ENCODE measurements around the gene SCOC. TPM values are rescaled to one million over a fixed set of nuclear protein-coding genes. Genes with fewer than 3 reads are reported as not detected.
"Not testable (repeated sequence)": the region's sequence is repeated elsewhere in the genome, so short reads cannot be mapped to it uniquely, and the experiment has no call there.

SCOC gene
- total RNA-seq, 1 donor from 2014 or later: 22.3 TPM

DNA sequence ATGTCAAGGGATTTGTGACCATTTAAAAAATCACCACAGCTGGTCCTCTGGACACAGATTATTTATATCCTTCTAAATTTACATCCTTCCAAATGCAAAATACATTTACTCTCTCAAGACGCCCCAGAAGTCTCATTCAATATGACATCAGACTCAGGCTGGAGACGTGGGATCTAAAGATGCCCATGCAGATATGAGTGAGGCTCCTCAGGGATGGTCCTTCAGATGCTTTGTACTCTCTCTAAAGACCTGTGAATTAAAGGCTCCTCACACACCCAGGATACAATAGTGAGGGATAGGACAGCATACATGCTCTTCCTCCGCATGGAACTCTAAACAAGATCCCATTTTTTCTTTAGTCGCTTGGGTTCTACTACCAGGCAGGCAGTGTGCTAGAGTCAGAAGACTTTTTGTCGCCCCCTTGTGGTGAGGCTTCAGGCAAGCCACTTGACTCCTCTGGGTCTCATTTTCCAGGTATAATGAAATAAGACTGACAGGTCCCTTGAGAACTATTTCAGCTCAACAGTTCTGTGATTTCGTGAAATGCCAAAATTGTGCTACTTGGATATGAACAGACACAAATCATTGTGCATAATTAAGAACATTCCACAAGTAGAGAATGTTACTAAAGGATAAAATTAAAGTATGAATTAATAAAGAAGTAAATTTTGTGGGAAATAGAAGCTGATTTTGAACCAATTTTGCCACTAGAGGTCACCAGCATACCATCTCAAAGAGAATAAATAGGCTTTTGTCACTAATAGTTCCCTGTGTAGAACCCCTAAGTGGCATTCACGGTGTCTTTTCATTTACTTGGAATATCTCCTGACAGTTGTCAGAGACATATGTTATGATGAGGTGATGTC lies 13.7 kb upstream of the SCOC start:
- intact Hi-C loops (cut with micrococcal nuclease): loop anchor here (1.0 to 2.0 kb wide), 11 partner anchors 14 to 756 kb away; partner anchors contain the start of genes CLGN and SCOC

DNA sequence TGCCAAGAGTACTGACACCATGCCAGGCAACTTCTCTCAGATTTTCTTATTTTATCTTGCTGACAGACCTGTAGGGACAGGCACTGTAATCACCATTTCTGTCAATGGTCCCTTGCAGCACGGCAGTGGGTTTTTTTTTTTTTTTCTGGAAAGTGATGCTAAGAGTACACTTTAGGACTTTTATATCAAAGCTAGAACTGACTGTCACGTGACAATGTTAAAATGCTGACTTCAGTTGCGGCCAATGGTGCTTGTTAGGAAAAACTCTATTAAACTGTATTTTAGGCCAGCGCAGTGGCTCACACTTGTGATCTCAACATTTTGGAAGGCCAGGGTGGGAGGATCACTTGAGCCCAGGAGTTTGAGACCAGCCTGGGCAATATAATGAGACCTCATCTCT lies 12.3 kb upstream of the SCOC start:
- intact Hi-C loops (cut with micrococcal nuclease): loop anchor here (2.0 kb wide), 2 partner anchors 66 to 626 kb away; partner anchors contain the start of gene CLGN

DNA sequence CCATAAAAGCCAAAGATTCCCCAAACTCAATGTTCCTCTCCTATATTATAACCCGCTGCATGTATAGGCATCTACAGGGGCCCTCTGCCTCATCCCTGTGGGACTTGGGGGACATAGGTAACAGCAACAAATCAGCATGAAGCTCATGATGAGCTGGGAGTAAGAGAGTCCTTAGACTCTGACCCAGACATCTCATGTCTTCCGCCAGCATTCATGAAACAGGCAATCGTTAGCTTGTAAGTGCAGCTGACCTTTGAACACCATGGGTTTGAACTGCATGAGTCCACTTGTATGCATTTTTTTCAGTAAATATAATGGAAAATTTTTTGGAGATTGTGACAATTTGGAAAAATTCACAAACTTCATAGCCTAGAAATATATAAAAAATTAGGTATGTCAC lies 10.4 kb upstream of the SCOC start:
- intact Hi-C loops (cut with micrococcal nuclease): no loop called here

DNA sequence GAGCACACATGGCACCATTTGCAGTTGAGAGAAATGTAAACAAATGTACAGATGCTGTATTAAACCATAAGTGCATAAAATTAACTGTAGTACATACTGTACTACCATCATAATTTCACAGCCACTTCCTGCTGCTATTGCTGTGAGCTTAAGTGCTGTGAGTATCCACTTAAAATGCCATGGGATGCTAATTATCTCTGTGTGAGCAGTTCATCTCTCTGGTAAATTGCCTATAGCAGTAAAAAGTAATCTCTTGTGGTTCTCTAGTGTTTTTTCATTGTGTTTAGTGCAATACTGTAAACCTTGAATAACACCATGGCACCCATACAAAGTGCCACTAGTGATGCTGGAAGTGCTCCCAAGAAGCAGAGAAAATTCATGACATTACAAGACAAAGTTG lies 9.9 kb upstream of the SCOC start:
- intact Hi-C loops (cut with micrococcal nuclease): no loop called here

DNA sequence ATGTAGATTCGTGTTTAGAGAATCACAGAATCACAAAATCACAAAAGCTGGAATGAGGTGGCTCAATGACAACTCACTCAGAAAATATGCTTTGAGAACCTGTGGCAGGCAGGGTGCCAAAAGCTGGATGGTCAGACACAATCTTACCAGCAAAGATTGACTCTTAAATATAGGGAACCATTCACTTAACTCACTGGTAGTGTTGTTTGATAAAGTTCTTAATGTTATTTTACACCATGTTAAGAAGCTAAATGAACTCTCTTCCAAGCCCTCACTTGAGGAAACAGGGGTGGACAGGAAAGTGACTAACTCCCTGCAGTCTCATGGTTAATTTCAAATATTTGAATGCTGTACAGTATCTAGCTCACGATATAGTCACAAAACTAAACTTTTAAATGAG lies 5.7 kb upstream of the SCOC start:
- intact Hi-C loops (cut with micrococcal nuclease): no loop called here

DNA sequence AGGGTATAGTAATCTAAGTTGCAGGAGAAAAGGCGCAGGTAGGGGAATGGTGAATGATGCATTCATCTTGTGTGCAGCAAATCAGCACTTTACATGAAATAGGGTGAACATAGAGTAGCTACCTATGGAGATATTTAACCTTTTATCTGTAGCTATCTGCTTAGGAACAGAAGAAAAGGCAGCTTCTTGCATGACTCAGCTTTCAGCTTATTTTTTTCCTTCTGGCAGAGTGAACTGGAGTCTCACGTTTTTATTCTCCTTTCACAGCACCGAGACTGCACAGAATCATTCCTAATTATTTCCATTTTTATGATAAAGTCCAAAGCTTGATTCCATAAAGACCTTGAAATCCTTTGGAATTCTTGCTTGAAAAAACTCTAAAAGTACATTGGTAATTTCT lies 4.8 kb upstream of the SCOC start:
- intact Hi-C loops (cut with micrococcal nuclease): no loop called here

DNA sequence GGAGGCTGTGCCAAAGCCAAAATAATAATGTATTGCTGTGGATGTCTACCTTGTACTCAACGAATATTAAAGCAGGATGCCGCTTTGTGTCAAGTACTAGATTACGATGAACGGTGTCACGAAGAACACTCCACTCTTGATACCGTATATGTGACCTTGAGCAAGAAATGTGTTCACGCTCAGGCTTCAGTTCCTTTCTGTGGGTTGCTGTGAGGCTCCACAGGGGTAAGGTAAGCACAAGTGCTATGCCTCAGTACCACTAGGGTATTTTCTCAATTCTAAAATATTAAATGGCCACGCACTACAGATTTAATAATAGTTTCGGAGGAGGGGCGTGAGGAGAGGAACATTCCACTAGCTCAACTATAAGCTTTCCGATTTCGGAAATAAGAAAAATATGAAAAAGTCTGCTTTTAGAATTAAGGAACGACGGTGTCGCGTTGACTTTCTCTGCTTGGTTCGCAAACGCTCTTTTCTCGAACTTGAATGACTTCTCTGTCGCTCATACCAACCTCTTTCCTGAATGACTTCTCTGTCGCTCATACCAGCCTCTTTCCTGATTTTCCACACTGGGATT lies 607 bp upstream of the SCOC start:
- intact Hi-C loops (cut with micrococcal nuclease): loop anchor here (1.0 to 10.0 kb wide), 17 partner anchors 13 to 1356 kb away; partner anchors contain the start of genes ELMOD2, IL15, MAML3 and NAA15

DNA sequence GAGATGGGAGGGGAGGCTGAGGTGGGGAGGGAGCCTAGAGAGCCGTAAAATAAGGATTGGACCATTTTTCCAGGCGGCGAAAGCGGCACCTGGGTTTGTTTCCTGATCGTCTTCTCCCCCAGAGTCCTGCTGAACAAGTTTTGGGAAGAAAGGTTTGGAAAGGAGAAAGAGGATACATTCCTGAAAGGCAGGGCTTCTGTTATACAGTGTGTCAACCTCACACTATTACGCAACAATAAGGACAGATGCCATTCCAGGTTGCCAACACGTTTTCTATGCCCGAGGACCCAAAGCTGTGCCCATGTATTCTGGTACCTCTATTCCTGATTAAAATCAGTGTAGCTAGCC lies 658 bp downstream of the SCOC start:
- intact Hi-C loops (cut with micrococcal nuclease): loop anchor here (5.0 to 10.0 kb wide), 4 partner anchors 122 to 1357 kb away; partner anchors contain the start of genes IL15 and NOCT

DNA sequence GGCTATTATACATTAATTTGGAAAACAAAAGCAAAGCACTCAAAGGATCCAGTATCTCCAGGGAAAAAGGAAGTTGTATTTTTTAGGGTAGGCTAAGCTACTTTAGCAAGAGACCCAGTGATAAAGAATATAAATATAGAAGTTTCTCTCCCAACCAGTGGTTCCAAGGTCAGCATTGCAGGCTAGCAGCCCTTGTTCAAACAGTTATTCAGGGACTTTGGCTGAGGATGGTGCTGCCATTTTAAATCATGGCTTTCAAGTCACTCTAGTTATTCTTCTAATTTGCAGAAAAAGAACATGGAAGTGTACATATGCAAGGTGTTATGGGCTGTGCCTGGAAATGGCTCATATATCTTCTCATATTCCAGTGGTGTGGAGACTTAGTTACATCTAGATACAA lies 9.3 kb downstream of the SCOC start:
- intact Hi-C loops (cut with micrococcal nuclease): no loop called here

DNA sequence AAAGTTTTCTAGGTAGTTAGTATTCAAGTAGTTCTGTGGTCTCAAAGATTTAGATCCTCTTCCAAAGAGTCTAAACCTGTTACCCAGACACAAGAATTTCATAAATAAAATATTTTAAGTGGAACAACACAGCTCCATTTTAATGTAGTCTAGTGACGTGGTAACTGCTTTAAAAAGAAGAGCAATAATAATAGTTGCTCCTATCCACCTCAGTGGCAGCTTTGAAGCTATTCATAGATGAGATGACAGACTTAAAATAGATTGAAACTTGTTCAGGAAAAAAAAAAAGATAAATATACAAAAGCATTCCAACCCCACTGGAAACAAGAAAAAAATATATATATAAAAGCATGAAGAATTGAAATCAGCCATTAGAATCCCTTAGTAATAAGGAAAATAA lies 14.6 kb downstream of the SCOC start:
- intact Hi-C loops (cut with micrococcal nuclease): no loop called here

DNA sequence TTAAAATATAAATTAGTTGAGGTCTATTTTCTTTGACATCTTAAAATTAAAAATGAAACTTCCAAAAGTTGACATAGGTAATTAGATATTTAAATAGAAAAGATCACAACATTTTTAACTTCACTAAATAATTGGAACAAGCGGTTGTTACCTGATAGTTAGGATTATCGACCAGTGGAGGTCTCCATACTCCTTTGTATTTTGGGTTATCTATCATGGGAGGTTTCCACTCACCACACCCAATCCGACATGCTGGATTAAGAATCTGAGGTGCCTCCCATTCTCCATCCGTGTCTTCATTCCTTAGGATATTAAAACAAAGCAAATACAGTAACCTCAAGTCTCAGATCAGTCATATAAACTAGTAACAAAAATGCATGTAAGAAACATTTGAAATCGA lies 22.2 kb downstream of the SCOC start:
- intact Hi-C loops (cut with micrococcal nuclease): no loop called here

DNA sequence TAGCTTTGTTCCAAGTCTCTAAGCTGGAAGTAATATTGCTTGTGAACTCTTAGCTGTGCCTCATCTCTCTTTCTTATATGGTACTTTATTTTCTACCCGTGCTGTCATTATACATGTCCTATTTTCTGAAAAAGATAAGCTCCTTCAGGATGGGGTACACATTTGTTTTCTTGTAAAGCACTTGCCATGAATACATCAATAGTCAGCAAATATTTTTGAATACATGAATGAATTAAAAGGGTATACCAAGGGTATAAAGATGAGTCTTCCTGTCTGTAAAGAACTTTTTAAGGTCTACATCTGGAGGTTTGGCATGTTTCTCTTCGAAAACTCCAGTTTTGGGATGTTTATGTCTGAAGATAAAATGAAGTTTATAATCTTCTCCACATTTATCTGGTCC lies 26.7 kb downstream of the SCOC start:
- intact Hi-C loops (cut with micrococcal nuclease): no loop called here

DNA sequence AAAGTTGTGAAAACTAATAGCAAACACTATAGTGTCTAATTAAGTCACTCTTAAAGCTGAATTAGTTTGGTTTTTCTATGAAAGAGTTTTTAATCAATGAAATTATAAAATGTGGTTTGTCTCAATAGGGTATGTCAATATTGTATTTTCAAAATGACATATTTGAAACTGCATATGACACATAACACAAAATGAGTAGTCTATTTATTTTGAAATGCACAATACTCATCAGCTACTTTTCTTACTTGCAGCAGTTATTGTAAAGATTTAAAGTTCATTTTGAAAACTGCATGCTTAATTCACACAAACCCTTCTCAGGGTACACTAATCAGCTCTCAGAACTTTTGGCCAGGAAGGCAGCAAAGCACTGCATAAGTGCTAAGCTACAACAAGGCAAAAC lies 32.8 kb downstream of the SCOC start:
- intact Hi-C loops (cut with micrococcal nuclease): no loop called here

DNA sequence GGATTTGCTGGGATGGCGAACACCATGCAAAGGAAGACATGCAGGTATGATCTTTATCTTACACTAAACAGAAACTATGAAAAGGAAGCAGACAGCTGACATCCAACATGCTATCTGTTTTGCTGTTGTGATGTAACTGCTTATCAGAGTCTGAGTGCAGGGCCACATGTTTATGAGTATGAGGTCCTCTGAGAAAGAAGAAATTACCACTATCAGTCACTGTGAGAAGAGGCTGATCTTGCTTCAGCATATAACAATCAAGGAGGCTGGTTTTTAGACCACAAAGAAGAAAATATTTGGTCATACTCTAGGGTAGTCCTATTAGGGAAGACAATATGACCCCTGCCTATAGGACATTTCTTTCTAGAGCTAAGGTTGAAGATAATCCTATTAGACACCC lies 35.5 kb downstream of the SCOC start:
- intact Hi-C loops (cut with micrococcal nuclease): no loop called here

DNA sequence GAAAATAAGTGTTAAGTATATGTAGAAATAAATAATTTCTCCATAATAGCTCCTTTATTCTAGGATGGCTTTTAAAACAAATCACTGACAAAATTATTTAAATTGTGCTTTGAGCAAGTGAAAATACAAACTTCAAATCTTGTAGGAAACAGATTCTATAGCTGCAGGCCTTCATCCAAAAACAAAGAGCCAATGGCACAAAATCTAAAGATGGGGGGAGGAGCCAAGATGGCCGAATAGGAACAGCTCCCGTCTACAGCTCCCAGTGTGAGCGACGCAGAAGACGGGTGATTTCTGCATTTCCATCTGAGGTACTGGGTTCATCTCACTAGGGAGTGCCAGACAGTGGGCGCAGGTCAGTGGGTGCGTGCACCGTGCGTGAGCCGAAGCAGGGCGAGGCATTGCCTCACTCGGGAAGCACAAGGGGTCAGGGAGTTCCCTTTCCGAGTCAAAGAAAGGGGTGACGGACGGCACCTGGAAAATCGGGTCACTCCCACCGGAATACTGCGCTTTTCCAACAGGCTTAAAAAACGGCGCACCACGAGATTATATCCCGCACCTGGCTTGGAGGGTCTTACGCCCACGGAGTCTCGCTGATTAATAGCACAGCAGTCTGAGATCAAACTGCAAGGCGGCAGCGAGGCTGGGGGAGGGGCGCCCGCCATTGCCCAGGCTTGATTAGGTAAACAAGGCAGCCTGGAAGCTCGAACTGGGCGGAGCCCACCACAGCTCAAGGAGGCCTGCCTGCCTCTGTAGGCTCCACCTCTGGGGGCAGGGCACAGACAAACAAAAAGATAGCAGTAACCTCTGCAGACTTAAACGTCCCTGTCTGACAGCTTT lies 39.9 kb downstream of the SCOC start:
- intact Hi-C loops (cut with micrococcal nuclease): not testable (repeated sequence)

DNA sequence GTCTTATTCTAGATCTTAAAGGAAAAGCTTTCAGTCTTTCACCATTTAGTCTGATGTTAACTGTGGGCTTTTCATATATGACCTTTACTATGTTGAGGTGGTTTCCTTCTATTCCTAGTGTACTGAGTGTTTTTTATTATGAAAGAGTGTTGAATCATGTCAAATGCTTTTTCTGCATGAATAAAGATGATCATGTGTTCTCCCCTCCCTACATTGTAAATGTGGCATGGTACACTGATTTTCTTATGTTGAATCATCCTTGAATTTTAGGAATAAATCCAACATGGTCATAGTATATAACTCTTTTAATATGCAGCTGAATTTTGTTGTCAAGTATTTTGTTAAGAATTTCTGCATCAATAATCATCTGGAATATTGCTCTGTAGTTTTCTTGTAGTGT lies 49.7 kb downstream of the SCOC start:
- intact Hi-C loops (cut with micrococcal nuclease): no loop called here

DNA sequence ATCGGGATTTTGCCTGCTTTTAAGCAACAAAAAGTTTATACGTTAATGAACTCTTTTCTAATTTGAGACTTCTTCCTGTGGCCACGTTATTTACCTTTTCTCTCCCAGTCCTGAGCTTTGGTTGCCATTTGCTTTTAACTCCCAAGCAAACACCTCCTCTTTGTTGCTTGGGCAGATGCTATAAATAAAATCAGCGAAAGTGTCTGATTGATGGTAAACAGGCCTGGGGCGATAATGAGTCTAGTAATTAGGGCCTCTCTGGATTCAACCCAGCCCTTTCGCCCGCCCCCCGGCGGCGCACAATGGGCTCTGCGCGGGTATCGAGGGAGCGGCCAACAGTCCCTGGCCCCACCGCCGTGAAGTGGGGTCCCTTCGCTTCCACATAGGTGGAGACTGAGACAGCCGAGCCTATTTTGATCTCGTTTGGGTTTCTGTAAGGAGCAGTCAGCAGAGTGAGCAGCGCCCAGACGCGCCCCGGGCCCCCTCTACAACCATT lies 53.2 kb downstream of the SCOC start:
- intact Hi-C loops (cut with micrococcal nuclease): loop anchor here (2.0 kb wide), 1 partner anchor 66 kb away; no protein-coding TSS in a partner anchor

DNA sequence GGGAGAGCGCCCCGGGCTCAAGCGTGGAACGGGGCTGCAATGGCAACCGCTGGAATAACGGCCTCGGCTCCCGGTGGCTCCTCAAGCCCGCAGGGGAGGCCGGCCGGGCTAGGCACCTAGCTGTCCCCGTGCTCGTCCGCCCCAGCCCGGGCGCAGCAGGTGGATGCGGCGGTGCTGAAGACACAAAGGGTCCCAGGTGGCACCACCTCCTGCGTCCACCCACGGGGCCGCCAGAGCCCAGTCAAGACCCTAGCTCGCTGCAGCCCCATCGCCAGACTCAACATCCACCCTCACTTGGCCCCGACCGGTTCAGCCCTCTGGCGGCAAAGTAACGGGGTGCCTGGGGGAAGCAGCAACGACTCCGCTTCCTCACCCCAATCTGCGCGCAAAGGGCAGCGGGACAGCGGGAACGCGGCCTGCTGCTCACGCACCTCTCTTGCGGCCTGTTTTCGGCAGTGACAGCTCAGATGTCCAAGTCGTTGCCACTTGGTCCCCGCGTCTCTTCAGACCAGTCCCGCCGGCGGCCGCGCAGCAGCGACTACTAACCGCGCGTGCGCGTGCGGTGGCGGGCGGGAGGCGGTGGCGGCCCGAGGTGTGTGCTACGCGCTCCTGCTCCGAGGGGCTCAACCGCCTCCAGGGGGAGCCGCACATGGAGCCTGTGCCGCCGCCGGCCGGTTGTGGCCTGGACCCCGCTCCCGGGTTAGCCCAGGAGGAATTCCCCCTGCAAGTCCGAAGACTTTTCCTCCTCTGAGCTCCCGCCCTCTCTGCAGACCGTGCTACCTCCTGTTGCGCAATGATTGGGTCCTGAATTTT lies 53.9 kb downstream of the SCOC start, which contains the start of gene CLGN:
TSS of gene CLGN (minus strand) at position 543 of the 813 bp plus-strand sequence. CDS start 14,570 bp downstream, outside the sequence.
- intact Hi-C loops (cut with micrococcal nuclease): loop anchor here (2.0 kb wide), 1 partner anchor 67 kb away; no protein-coding TSS in a partner anchor

DNA sequence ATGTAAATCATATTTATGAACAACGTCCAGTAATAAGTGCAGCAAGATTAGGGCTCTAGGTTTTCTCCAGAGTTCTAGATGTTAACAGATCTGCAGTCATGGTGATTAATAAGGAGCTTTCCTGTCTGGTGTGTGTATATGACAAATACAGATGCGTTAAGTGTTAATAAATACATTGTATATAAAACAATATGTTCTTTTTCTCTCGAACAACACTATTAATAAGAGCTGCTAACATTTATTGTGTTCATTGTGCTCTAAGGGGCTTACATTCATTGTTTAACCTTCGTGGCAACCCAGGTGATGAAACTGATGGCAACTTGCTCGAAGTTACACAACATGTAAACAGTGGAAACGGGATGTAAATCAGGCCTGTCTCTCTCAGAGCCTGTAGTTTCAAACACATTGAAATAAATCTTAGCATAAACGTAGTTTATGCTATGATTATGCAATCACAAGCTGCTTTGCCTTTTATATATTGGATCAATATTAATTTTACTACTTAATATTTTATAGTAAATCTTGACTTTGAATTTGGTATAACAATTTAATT lies 54.5 kb downstream of the SCOC start:
- intact Hi-C loops (cut with micrococcal nuclease): loop anchor here (2.0 kb wide), 1 partner anchor 67 kb away; no protein-coding TSS in a partner anchor
